ENCODE measurements around the gene SLC25A45.

Gene SLC25A45

DNA sequence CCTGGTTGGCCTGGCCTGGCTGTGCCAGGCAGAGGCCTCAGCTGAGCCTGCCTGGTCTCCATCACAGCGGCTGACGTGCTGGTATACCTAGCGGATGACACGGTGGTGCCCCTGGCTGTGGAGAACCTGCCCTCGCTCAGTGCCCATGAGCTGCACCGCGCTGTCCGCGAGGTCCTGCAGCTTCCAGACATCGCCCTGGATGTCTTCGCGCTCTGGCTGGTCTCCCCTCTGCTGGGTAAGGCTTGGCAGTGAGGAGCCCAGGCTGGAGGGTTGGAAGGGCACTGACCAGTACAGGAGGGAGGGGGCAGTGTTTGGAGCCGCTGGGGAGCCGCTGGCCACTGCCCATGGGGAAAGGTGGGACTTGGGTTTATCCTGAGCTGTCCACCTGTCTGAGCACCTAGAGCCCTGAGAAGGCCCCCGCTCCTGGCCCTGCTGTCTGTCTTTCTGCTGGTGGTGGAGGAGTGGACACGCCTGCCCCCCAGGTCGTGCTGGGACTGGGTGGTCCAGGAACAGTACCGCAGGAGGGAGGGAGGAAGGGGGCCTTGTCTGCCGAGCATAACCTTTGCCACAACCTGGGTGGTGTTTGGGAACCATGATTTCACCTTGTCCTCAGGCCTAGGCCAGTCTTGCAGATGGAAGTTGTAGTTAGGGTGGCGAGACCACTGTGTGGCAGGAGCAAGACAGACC is 7.0 kb upstream of the SLC25A45 start:
- TF ChIP-seq, protein P1, sequence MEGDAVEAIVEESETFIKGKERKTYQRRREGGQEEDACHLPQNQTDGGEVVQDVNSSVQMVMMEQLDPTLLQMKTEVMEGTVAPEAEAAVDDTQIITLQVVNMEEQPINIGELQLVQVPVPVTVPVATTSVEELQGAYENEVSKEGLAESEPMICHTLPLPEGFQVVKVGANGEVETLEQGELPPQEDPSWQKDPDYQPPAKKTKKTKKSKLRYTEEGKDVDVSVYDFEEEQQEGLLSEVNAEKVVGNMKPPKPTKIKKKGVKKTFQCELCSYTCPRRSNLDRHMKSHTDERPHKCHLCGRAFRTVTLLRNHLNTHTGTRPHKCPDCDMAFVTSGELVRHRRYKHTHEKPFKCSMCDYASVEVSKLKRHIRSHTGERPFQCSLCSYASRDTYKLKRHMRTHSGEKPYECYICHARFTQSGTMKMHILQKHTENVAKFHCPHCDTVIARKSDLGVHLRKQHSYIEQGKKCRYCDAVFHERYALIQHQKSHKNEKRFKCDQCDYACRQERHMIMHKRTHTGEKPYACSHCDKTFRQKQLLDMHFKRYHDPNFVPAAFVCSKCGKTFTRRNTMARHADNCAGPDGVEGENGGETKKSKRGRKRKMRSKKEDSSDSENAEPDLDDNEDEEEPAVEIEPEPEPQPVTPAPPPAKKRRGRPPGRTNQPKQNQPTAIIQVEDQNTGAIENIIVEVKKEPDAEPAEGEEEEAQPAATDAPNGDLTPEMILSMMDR (conservative IDR thresholded peaks at IDR 0.05; ENCODE audit: low read length), result no peak
- H3K4me3 ChIP-seq (ENCODE audit: low read length), result no peak overlapping the region
- DNase-seq (ENCODE audit: low read depth), result no peak

DNA sequence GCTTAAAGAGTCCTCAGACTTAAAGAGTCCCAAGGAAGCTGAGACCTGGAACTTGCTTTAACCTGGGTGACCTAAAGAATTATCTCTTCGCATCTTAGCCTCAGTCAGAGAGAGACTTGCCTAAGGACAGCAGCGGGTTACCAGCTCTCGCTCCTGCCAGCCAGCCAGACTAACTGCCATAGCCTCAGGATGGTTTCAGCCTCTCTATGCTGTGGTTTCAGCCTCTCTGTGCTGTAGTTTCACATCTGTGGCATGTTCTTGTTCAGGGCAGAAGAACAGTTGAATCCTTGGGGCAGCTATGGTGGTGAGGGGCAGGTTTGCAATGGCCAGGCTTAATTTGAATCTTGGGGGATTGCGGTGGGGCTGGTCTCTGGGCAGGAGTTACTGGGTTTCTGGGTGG is 6.3 kb upstream of the SLC25A45 start:
- H3K4me3 ChIP-seq (ENCODE audit: low read length), result no peak overlapping the region; the same call in 1 of the 2 replicates
- no peak for DNase-seq (ENCODE audit: low read depth)
- TF ChIP-seq, protein P1 (conservative IDR thresholded peaks at IDR 0.05; ENCODE audit: low read length), result no peak

DNA sequence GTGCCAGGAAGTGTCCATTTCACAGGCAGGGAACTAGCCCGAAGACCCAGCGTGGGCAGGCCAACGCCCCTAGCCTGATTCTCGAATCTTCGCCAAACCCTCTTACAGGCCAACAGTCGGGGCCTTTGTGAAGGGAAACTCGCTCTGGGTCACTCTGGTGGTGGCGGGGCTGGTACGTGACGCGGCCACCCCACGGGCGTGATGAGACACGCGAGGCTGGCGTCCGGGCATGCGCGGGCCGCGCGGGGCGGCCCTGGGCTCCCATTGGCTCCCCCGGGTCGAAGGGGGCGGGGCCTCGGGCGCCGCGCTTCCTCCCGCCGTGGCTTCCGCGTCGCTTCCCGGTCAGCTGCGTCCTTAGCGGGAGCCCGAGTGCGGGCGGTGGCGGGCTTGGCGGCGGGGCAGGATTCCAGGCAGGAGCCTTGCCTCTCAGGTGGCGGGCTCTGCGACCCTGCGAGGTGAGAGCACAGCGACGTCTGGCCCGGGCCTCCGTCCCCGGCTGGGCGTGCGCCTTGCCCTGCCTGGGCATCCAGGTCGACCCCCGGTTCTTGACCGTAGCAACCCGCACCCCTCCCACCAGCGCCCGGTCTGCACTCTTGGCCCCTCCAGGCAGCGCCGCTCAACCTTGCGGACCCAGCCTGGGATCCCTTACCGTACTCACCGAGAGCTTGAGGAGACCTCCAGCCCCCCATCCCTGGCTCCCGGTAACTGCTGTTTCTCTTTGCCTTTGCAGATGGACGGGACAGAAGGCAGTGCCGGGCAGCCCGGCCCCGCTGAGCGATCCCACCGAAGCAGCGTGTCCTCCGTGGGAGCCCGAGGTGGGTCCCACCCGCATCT is 4.1 kb upstream of the SLC25A45 start, which contains the start of gene FRMD8:
Gene FRMD8, plus strand, starts transcription at position 331 of the 834 bp plus-strand sequence. Its CDS starts 400 bp downstream, at position 731.
- DNase-seq (ENCODE audit: low read depth), result peak; percentile 77
- peak within 1 kb of the TSS; percentile 85 for H3K4me3 ChIP-seq (ENCODE audit: low read length)
- TF ChIP-seq, protein P1 (conservative IDR thresholded peaks at IDR 0.05; ENCODE audit: low read length), result no peak

DNA sequence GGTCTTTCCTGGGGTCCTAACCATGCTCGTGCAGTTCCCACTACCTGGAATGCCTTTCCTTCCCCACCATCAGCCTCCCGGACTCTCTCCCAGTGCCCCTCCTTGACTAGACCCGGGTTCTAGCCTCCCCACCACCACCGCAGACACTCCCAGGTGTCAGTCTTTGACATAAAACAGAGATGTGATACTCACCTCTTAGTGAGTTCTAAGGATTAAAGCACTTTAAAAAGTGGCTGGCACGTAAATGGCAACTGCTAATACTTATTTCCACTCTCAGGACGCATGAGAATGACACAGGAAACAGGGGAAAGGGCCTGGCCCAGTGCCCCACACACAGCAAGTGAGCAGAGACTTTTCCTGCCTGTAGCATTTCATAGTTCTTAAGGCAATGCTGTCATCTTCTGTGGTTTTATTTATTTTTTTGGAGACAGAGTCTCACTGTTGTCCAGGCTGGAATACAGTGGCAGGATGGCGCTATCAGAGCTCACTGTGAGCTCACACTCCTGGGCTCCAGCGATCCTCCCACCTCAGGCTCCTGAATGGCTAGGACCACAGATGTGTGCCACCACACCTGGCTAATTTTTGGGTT is 1.9 kb upstream of the SLC25A45 start:
- TF ChIP-seq, protein P1 (conservative IDR thresholded peaks at IDR 0.05; ENCODE audit: low read length), result no peak
- DNase-seq (ENCODE audit: low read depth), result peak; percentile 57
- no peak overlapping the region for H3K4me3 ChIP-seq (ENCODE audit: low read length)

DNA sequence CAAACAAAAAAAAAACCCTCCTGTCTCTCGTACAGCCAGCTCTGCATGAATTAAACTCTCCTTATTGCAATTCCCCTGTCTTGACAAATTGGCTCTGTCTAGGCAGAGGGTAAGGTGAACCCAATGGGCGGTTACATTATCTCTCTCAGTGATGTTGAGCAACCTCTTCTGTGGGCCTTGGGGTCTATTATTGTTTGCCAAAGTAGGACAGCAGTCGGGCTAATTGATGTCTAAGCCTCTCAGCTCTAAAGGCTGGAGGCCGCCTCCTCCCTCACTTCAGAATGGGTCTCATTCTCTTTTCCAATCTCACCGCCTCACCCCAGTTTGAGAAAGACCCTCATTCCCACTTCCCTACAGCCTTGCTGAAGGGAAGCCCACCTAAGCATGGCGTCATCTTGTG is 1.3 kb upstream of the SLC25A45 start:
- no peak for DNase-seq (ENCODE audit: low read depth)
- no peak overlapping the region for H3K4me3 ChIP-seq (ENCODE audit: low read length)
- TF ChIP-seq, protein P1 (conservative IDR thresholded peaks at IDR 0.05; ENCODE audit: low read length), result no peak

DNA sequence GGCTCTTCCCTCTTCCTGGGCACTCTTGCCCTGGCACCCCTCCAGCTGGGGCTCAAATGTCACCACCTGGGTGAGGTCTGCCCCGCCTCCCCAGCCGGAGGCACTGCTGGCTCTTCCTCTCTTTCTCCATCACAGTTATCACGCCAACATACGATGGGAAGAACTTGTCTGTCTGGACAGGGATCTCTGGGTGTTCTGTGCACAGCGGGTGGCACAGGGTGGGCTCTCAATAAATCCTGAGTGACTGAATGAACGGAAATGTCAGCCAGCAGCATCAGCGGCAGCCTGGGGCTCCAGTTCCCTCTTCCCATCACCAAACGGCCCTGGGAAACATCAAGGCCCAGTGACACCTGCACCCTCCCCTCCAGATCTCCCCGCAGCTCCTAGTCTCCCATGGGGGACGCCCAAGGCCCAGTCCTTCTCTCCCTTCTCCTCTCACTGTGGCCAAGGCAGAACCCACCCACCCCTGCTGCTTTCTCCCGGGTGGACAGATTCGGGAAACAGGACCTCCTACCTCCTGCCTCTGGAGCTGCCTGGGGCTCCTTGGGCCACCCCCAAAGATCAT is 440 bp upstream of the SLC25A45 start:
- TF ChIP-seq, protein P1 (conservative IDR thresholded peaks at IDR 0.05; ENCODE audit: low read length), result no peak
- DNase-seq (ENCODE audit: low read depth), result peak; percentile 13
- H3K4me3 ChIP-seq (ENCODE audit: low read length), result peak overlapping the region; percentile 62
